Stimulated activated CD4-positive, alpha-beta T cell treated with anti-CD3 and anti-CD28 coated beads, Interleukin-4, amount 100 ng/mL, for 48 hours (primary cell): ENCODE data around the gene C16orf90.
"Not testable (repeated sequence)": the region's sequence is repeated elsewhere in the genome, so short reads cannot be mapped to it uniquely, and the experiment has no call there.

Source experiments
- DNase-seq, 2 donors: peaks; one replicate each; pipeline ENCODE4 v3.0.0-alpha.2; 2020; ENCODE audit warnings: low read depth in 2 of 2

C16orf90 gene

GRCh38 chr16:3513892-3514583, 18.7 kb upstream of the C16orf90 start:
- no peak for DNase-seq

GRCh38 chr16:3511286-3512180, 16.2 kb upstream of the C16orf90 start:
- DNase-seq, result no peak

GRCh38 chr16:3510416-3510815, 15.1 kb upstream of the C16orf90 start:
- DNase-seq, result no peak

DNA sequence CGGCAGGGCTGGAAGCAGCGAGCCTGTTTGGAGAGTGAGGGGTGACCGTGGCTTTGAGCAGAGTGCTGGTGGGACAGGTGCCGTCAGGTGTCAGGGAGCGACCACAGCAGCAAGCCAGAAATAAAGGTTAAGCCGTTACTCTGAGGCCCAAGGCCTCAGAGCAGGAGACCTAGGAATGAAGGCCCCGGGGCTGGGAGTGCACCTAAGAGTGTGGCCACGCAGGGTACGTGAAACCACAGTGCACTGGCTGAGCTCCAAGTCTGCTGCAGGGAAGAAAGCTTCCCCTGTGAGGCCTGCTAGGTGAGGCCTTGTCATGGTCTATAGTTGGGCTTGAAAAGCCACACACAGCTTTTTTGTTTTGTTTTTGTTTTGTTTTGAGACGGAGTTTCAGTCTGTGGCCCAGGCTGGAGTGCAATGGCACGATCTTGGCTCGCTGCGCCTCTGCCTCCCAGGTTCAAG, 14.2 kb upstream of the C16orf90 start:
- DNase-seq, result peak; percentile 62 to 63

GRCh38 chr16:3508736-3509135, 13.4 kb upstream of the C16orf90 start:
- DNase-seq, result no peak

- peak in 1 of 2 donors; percentile 17 for DNase-seq
These were observed 8.2 kb upstream of the C16orf90 start for GRCh38 chr16:3503523-3503922.

DNA sequence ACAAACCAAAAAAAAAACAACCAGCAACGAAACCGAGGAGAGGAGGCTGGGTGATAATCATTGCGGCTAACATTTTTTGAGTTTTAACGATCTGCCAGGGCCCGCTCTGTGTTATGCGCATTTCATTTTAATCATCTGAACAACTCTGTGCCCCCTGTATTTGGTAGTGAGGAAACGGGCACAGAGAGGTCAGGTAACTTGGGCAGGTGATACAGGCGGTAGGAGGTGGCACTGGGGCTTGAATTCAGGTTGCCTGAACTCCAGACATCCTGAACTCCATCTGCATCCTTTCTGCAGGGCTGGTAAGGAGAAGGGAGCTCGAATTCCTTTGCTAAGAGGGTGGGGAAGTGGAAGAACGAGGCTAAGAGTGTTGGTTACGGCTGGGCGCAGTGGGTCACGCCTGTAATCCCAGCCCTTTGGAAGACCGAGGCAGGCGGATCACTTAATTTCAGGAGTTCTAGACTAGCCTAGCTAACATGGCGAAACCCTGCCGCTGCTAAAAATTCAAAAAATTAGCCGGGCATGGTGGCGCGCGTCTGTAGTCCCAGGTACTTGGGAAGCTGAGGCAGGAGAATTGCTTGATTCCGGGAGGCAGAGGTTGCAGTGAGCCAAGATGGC, 6.6 kb upstream of the C16orf90 start:
- DNase-seq, result no peak

- DNase-seq, result not testable (repeated sequence)
These were observed 6.1 kb upstream of the C16orf90 start for GRCh38 chr16:3501412-3501761.

DNA sequence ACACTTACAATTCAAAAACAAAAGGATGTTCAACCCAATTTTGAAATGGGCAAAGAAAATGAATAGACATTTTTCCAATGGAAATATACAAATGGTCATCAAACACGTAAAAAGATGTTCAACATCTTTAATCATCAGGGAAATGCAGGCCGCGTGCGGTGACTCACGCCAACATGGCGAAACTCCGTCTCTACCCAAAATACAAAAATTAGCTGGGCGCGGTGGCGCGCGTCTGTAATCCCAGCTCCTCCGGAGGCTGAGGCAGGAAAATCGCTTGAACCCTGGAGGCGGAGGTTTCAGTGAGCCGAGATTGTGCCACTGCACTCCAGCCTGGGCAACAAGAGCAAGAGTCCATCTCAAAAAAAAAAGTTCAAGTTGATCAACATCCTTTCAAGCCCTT, 3.7 kb upstream of the C16orf90 start:
- no peak for DNase-seq

GRCh38 chr16:3497771-3498170, 2.5 kb upstream of the C16orf90 start:
- no peak for DNase-seq

- DNase-seq, result no peak
These were observed 1.1 kb upstream of the C16orf90 start for GRCh38 chr16:3496386-3496785.

DNA sequence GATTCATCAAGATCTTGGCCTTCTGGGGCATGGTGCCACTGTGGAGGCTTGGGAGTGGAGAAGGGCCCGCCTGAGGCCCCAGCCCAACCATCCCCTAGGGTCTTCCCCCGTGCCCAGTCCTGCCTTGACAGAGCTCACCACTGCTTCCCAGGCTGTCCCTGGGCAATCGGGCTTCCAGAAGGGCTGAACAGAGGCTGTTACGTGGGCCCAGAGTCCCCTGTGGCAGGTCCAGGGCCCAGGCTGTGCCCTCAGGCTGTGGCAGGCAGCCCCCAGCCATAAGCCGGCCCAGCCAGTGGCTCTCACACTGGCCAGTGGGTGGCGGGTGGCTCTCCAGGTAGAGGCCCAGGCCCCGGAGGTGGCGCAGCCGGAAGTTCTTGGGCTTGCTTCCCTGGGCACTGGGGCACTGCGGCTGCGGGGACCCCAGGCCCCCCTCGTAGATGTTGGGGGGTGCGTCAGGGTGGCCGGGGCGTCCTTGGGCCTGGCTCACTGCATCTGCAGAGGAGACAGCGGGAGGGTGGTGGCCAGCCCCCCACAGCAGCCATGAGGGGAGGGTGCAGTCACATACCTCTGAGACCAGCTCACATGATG, 809 bp downstream of the C16orf90 start:
- no peak for DNase-seq

DNA sequence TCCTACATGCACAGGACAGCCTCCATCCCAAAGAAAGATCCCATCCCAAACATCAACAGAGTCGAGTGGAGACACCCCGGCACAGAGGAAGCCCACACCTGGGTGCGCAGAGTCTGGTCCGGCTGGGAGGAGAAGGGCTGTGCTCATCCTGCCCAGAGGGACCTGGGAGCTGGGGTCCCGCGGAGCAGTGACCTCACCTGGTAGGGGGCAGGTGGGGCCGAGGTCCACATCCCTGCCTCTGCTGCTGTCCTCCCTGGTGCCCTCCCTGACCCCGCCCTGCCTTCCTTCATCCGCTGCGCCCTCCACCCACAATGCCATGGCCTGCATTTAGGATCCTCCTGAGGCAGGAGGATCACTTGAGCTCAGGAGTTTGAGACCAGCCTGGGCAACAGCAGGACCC, 2.9 kb downstream of the C16orf90 start:
- no peak for DNase-seq

GRCh38 chr16:3490911-3491629, 4.2 kb downstream of the C16orf90 start:
- no peak for DNase-seq

- DNase-seq, result no peak
These were observed 6.5 kb downstream of the C16orf90 start for GRCh38 chr16:3488801-3489200.

GRCh38 chr16:3487521-3488410, 7.5 kb downstream of the C16orf90 start:
- no peak for DNase-seq

DNA sequence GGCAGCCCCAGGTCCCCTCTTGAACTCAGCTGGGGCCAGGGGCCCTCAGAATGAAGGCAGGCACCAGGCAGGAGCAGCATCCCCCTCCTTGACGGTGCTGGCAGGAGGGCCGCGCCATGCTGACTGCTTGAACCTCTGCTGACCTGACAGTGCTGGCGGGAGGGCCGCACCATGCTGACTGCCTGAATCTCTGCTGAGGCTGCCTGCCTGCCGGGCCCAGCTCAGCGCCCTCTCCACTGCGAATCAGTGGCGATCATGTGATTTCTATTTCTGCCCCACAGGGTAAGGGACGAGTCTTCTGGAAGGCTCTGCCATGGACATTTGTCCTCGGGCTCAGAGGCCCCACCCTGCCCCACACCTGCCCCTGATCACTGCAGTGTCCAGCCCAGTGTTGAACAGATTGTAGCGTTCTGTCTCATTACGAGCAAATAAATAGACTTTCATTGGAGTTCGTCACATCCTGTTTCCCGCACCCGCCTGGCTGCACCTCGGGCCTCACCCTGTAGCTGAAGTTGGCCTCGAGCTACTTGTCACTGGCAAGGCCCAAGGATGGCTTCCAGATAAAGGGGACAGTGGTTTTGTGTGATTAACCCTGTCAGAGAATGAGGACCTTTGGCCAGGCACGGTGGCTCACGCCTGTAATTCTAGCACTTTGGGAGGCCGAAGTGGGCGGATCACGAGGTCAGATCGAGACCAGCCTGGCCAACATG, 8.6 kb downstream of the C16orf90 start:
- DNase-seq, result no peak

GRCh38 chr16:3485821-3486505, 9.3 kb downstream of the C16orf90 start:
- DNase-seq, result no peak

- no peak for DNase-seq
These were observed 10.1 kb downstream of the C16orf90 start for GRCh38 chr16:3485097-3485745.
